Caco-2 (cell line): ENCODE measurements around the gene CYB5A. TPM values are rescaled to one million over a fixed set of nuclear protein-coding genes. Genes with fewer than 3 reads are reported as not detected.

ENCODE experiments used
- BruUV-seq: library from RNA; stranded (reverse); fragments of 400-500 nt; replicated peaks from 2 replicates; lab custom pipeline; 2021; lab: Mats Ljungman, UMichigan
- CTCF ChIA-PET: fragments of 300-600 bp; sonication (Branson Sonifier 250); formaldehyde crosslinking; loops from one replicate; lab custom pipeline; 2022; ENCODE audit warnings: antibody characterized with exemption; lab: Charles Lee
- POLR2A ChIA-PET: fragments of 300-600 bp; sonication (Branson Sonifier 250); formaldehyde crosslinking; loops from one replicate; lab custom pipeline; 2022; ENCODE audit warnings: antibody characterized with exemption; lab: Charles Lee
- DNase-seq, 2 experiments: peaks; one replicate each; pipeline versions ENCODE4 v3.0.0 to v3.0.0-alpha.2; 2020 to 2022
- H3K27me3 ChIP-seq: replicated peaks from 2 replicates; pipeline ENCODE4 v1.6.0; 2011; ENCODE audit warnings: low read length; ENCODE audit not compliant: control insufficient read depth, insufficient read depth
- H3K36me3 ChIP-seq: 2 replicates; pipeline ENCODE4 v1.5.1; 2011; ENCODE audit warnings: low read length; ENCODE audit not compliant: control insufficient read depth, insufficient read depth
- H3K4me1 ChIP-seq: fragments of 250-450 bp; sonication (Bioruptor Pico); 2 replicates; pipeline ENCODE4 v1.5.1; 2020; ENCODE audit warnings: mild to moderate bottlenecking
- H3K4me3 ChIP-seq: 2 replicates; pipeline ENCODE4 v1.5.1; 2011; ENCODE audit warnings: low read depth, mild to moderate bottlenecking, control low read depth, low read length
- H3K9me3 ChIP-seq: fragments of 250-450 bp; sonication (Bioruptor Pico); 2 replicates; pipeline ENCODE4 v1.5.1; 2020; ENCODE audit warnings: mild to moderate bottlenecking, moderate library complexity
- H3K27ac Mint-ChIP-seq: one replicate; pipeline ENCODE4 v1.8.0; 2022; ENCODE audit warnings: mixed read lengths; ENCODE audit not compliant: unreplicated experiment
- H3K27me3 Mint-ChIP-seq: one replicate; pipeline ENCODE4 v1.8.0; 2022; ENCODE audit warnings: mixed read lengths; ENCODE audit not compliant: insufficient read depth, unreplicated experiment
- H3K36me3 Mint-ChIP-seq: one replicate; pipeline ENCODE4 v1.8.0; 2022; ENCODE audit warnings: mild to moderate bottlenecking, mixed read lengths; ENCODE audit not compliant: insufficient read depth, unreplicated experiment
- H3K4me1 Mint-ChIP-seq: one replicate; pipeline ENCODE4 v1.8.0; 2022; ENCODE audit warnings: low read depth, mixed read lengths; ENCODE audit not compliant: unreplicated experiment
- H3K4me3 Mint-ChIP-seq: one replicate; pipeline ENCODE4 v1.8.0; 2022; ENCODE audit warnings: mild to moderate bottlenecking, moderate library complexity, mixed read lengths; ENCODE audit not compliant: unreplicated experiment
- H3K9me3 Mint-ChIP-seq: one replicate; pipeline ENCODE4 v1.8.0; 2022; ENCODE audit warnings: mixed read lengths; ENCODE audit not compliant: unreplicated experiment
- CTCF ChIP-seq, 2 experiments: fragments of 200-600 bp in 1 of 2; IDR thresholded peaks; 1 replicate in 1 of 2; 2 replicates in 1 of 2; pipeline versions ENCODE4 v1.5.1 to v1.8.0; 2011 to 2022; ENCODE audit warnings: antibody characterized with exemption in 1 of 2, control low read depth in 1 of 2, inconsistent platforms in 1 of 2, low read depth in 1 of 2, low read length in 1 of 2, mild to moderate bottlenecking in 1 of 2, moderate library complexity in 1 of 2; ENCODE audit not compliant: insufficient read depth in 1 of 2, severe bottlenecking in 1 of 2, unreplicated experiment in 1 of 2
- intact Hi-C: fragments of 100-400 bp; cut with micrococcal nuclease; formaldehyde crosslinking; loops from one replicate; pipeline ENCODE4 v1.10.0; 2022; ENCODE audit not compliant: unreplicated experiment
- total RNA-seq: library from RNA; stranded (reverse); gene quantifications from 2 replicates; pipeline ENCODE4 v1.2.3, GENCODE V29; 2022

Gene CYB5A
- total RNA-seq, 1 experiment from 2014 or later, result 103 TPM

DNA sequence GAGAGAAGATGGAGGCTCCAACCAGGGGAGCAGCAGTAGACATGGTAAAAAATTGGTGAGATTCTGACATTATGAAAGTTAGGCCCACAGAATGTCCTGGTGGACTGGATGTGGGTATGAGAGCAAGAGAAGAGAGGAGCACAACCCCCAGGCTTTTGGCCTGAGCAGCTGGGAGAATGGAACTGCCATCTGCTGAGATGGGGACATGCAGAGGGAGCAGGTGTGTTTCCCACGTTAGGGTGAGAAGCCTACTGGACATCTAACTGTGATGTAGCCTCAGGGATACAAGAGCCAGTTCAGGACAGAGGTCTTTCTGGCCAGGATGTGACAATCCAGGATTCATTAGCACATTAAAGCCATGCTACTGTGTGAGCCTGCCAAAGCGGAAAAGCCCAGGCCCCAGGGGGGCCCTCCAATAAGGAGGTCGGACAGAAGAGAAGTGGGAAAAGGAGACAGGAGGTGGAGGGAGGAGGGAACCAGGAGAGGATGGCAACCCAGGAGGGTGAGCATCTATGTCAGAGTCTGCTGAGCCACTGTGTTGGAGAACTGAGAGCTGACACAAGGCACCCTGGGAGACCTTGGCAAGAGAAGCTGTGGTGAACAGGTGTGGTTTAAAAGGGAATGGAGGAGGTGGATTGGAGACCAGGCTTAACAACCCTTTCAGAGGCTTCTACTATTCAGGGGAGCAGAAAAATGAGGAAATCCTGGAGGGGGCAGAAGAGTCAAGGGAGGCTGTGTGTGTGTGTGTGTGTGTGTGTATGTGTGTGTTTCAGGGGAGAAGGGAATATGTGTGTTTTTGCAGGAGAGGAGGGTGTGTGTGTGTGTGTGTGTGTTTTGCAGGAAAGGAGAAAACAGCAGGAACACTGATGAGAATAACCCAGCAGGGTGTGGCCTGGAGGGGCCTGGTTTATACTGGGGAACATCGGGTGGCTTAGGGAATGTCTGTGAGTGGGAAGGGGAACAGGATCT lies 10.5 kb downstream of the CYB5A start:
- no peaks in the 10 kb centered on the region for H3K27me3 Mint-ChIP-seq
- no peak for DNase-seq
- no peaks in the 10 kb centered on the region for H3K9me3 ChIP-seq
- peaks cover 30% of the 10 kb centered on the region for H3K4me1 Mint-ChIP-seq
- ChIA-PET POLR2A (no interaction called here), CTCF (no interaction called here)
- no peak overlapping the region for H3K4me3 ChIP-seq
- TF ChIP-seq CTCF (IDR thresholded peaks at IDR 0.05; ENCODE audit: insufficient read depth in 1 of 2, low read depth in 1 of 2, low read length in 1 of 2, severe bottlenecking in 1 of 2, unreplicated experiment in 1 of 2), result no peak
- H3K4me3 Mint-ChIP-seq, result peak overlapping the region; percentile 64
- H3K36me3 Mint-ChIP-seq, result peaks cover 25% of the 10 kb centered on the region
- no TSS peak for BruUV-seq
- H3K27me3 ChIP-seq, result no peaks in the 10 kb centered on the region
- intact Hi-C loops, result no loop called here
- peak overlapping the region; percentile 93 for H3K27ac Mint-ChIP-seq
- no peaks in the 10 kb centered on the region for H3K9me3 Mint-ChIP-seq
- H3K4me1 ChIP-seq, result peaks cover 25% of the 10 kb centered on the region
- H3K36me3 ChIP-seq, result no peaks in the 10 kb centered on the region; the same call in 1 of the 2 replicates

GRCh38 chr18:74278983-74279382 lies 12.8 kb downstream of the CYB5A start:
- no peak for DNase-seq
- no peaks in the 10 kb centered on the region for H3K27me3 Mint-ChIP-seq
- H3K36me3 ChIP-seq, result no peaks in the 10 kb centered on the region
- CTCF ChIA-PET, result no interaction called here
- H3K9me3 Mint-ChIP-seq, result no peaks in the 10 kb centered on the region
- H3K4me1 Mint-ChIP-seq, result peaks cover 30% of the 10 kb centered on the region
- BruUV-seq, result no TSS peak
- H3K27ac Mint-ChIP-seq, result no peak overlapping the region
- POLR2A ChIA-PET, result no interaction called here
- no peaks in the 10 kb centered on the region for H3K9me3 ChIP-seq
- H3K4me3 ChIP-seq, result no peak overlapping the region
- H3K27me3 ChIP-seq, result no peaks in the 10 kb centered on the region
- no peak for TF ChIP-seq CTCF (IDR thresholded peaks at IDR 0.05; ENCODE audit: insufficient read depth in 1 of 2, low read depth in 1 of 2, low read length in 1 of 2, severe bottlenecking in 1 of 2, unreplicated experiment in 1 of 2)
- no peak overlapping the region for H3K4me3 Mint-ChIP-seq
- peaks cover 25% of the 10 kb centered on the region for H3K4me1 ChIP-seq
- intact Hi-C loops, result no loop called here
- H3K36me3 Mint-ChIP-seq, result peaks cover 33% of the 10 kb centered on the region

- DNase-seq, result no peak
- Mint-ChIP-seq H3K4me3 (no peak overlapping the region), H3K4me1 (peaks cover 26% of the 10 kb centered on the region), H3K27ac (no peak overlapping the region), H3K36me3 (peaks cover 33% of the 10 kb centered on the region), H3K9me3 (no peaks in the 10 kb centered on the region), H3K27me3 (no peaks in the 10 kb centered on the region)
- ChIA-PET CTCF (no interaction called here), POLR2A (no interaction called here)
- Histone ChIP-seq H3K4me1 (peaks cover 17% of the 10 kb centered on the region), H3K27me3 (no peaks in the 10 kb centered on the region), H3K4me3 (no peak overlapping the region), H3K36me3 (no peaks in the 10 kb centered on the region), H3K9me3 (no peaks in the 10 kb centered on the region)
- no TSS peak for BruUV-seq
- TF ChIP-seq CTCF (IDR thresholded peaks at IDR 0.05; ENCODE audit: insufficient read depth in 1 of 2, low read depth in 1 of 2, low read length in 1 of 2, severe bottlenecking in 1 of 2, unreplicated experiment in 1 of 2), result no peak
- intact Hi-C loops, result no loop called here
Observed at GRCh38 chr18:74278058-74278457, 13.7 kb downstream of the CYB5A start.
